ACHN (cell line): ENCODE measurements around the gene PTPRD.
A peak's percentile ranks its signal among the peaks of the same experiment; 100 is the strongest.

ENCODE experiments used
- DNase-seq: peaks from one replicate; pipeline ENCODE4 v3.0.0-alpha.2; 2015
- in situ Hi-C: cut with HindIII; loops from 2 replicates; pipeline ENCODE4 v1.10.0; 2017; ENCODE audit warnings: low sequenced_read_pairs, low pct_ligation_motif_present, low pct_unique_long_range_greater_than_20kb

PTPRD gene

GRCh38 chr9:8871396-8871795 lies 1741.4 kb downstream of the PTPRD start:
- in situ Hi-C loops: no loop called here

GRCh38 chr9:8869812-8870211 lies 1743.0 kb downstream of the PTPRD start:
- DNase-seq: no peak
- in situ Hi-C loops: no loop called here

More at GRCh38 chr9:8871396-8871795, 1741.4 kb downstream of the PTPRD start:
- no peak for DNase-seq

- in situ Hi-C loops: no loop called here
- peak; percentile 61 for DNase-seq
Observed at GRCh38 chr9:8868632-8869031, 1744.2 kb downstream of the PTPRD start.

GRCh38 chr9:8867148-8867547 lies 1745.7 kb downstream of the PTPRD start:
- in situ Hi-C loops: no loop called here
- no peak for DNase-seq

- in situ Hi-C loops: no loop called here
Observed at GRCh38 chr9:8864545-8864896, 1748.3 kb downstream of the PTPRD start.

GRCh38 chr9:8863886-8864544 lies 1748.8 kb downstream of the PTPRD start:
- in situ Hi-C loops: no loop called here
- peak; percentile 77 for DNase-seq

More at GRCh38 chr9:8864545-8864896, 1748.3 kb downstream of the PTPRD start:
- peak; percentile 53 for DNase-seq

- DNase-seq: no peak
- in situ Hi-C loops: no loop called here
Observed at GRCh38 chr9:8863069-8863468, 1749.7 kb downstream of the PTPRD start.

GRCh38 chr9:8860925-8861324 lies 1751.9 kb downstream of the PTPRD start:
- in situ Hi-C loops: no loop called here
- peak; percentile 58 for DNase-seq

GRCh38 chr9:8860086-8860485 lies 1752.7 kb downstream of the PTPRD start:
- no peak for DNase-seq

GRCh38 chr9:8859416-8859815 lies 1753.4 kb downstream of the PTPRD start:
- in situ Hi-C loops: no loop called here
- no peak for DNase-seq

More at GRCh38 chr9:8860086-8860485, 1752.7 kb downstream of the PTPRD start:
- in situ Hi-C loops: no loop called here

- in situ Hi-C loops: no loop called here
- DNase-seq: peak; percentile 25
Observed at GRCh38 chr9:8858596-8859161, 1754.1 kb downstream of the PTPRD start.

- DNase-seq: peak; percentile 73
- in situ Hi-C loops: no loop called here
Observed at GRCh38 chr9:8857926-8858595, 1754.7 kb downstream of the PTPRD start.

GRCh38 chr9:8857068-8857925 lies 1755.5 kb downstream of the PTPRD start:
- peak; percentile 36 for DNase-seq
- in situ Hi-C loops: no loop called here

GRCh38 chr9:8856396-8857067 lies 1756.3 kb downstream of the PTPRD start:
- in situ Hi-C loops: no loop called here
- peak; percentile 12 for DNase-seq

GRCh38 chr9:8855046-8855445 lies 1757.8 kb downstream of the PTPRD start:
- peak; percentile 56 for DNase-seq
- in situ Hi-C loops: no loop called here

- in situ Hi-C loops: no loop called here
Observed at GRCh38 chr9:8852301-8852864, 1760.4 kb downstream of the PTPRD start.

GRCh38 chr9:8850914-8851313 lies 1761.9 kb downstream of the PTPRD start:
- no peak for DNase-seq
- in situ Hi-C loops: no loop called here

More at GRCh38 chr9:8852301-8852864, 1760.4 kb downstream of the PTPRD start:
- DNase-seq: no peak

GRCh38 chr9:8845808-8846207 lies 1767.0 kb downstream of the PTPRD start:
- no peak for DNase-seq

More at GRCh38 chr9:8845808-8846207, 1767.0 kb downstream of the PTPRD start:
- in situ Hi-C loops: no loop called here
